ENCODE results near the gene FBXL16. TPM values are rescaled to one million over a fixed set of nuclear protein-coding genes. Genes with fewer than 3 reads are reported as not detected.

The FBXL16 gene
- total and polyA plus RNA-seq, 12 donors, result 0.04 to 0.64 (median 0.10) TPM; not detected in 4

DNA sequence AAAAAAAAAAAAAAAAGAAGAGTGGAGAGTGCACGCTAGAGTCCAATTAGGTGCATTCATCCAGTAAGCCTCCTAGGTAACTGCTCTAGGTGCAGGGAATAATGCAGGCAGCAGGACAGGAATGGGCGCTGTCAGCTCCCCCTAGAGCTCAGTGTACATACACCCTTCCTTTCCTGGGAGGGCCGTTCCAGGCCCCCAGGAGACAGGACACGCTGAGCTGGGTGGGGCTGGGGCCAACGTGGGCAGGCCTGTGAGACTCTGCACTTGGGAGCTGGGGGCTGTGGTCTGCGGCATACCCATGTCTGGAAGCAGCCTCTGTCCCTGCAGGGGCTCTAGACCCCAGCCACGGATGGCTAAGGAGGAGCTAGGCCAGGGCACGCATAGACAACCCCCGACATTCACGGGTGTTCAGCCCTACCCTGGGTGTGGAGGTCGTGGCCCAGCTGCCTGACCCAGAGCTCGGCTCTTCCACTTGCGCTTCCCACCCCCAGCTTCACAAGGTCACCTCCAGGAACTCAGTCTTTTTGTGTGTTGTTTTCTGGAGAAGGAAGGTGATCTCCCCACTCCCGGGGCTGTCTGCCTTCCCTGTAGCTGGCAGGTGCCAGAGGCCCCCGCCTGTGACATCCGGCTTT lies 14.3 kb upstream of the FBXL16 start:
- ATAC-seq (peak in 3 of 8 donors; percentile 10 to 22 (median 16)), DNase-seq (no peak)
- peak overlapping the region; percentile 44 to 97 (median 94) for H3K27ac ChIP-seq
- no peaks in the 10 kb centered on the region for H3K9me3 ChIP-seq
- 6 to 7% methylated on average over 16 of the region's 16 CpGs for WGBS, 2 donors
- TF ChIP-seq, protein P1, sequence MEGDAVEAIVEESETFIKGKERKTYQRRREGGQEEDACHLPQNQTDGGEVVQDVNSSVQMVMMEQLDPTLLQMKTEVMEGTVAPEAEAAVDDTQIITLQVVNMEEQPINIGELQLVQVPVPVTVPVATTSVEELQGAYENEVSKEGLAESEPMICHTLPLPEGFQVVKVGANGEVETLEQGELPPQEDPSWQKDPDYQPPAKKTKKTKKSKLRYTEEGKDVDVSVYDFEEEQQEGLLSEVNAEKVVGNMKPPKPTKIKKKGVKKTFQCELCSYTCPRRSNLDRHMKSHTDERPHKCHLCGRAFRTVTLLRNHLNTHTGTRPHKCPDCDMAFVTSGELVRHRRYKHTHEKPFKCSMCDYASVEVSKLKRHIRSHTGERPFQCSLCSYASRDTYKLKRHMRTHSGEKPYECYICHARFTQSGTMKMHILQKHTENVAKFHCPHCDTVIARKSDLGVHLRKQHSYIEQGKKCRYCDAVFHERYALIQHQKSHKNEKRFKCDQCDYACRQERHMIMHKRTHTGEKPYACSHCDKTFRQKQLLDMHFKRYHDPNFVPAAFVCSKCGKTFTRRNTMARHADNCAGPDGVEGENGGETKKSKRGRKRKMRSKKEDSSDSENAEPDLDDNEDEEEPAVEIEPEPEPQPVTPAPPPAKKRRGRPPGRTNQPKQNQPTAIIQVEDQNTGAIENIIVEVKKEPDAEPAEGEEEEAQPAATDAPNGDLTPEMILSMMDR (IDR thresholded peaks at IDR 0.05), result peak in 1 of 9 donors; percentile 14
- peaks cover 0 to 7% (median 0%) of the 10 kb centered on the region in 9 donors for H3K36me3 ChIP-seq
- peaks cover 18 to 52% (median 38%) of the 10 kb centered on the region in 9 donors for H3K4me1 ChIP-seq
- H3K27me3 ChIP-seq, result peaks cover 0 to 19% (median 0%) of the 10 kb centered on the region in 7 donors
- peak overlapping the region; percentile 64 to 99 (median 84) for H3K4me3 ChIP-seq
- intact Hi-C loops (cut with DNase I), result loop anchor here in 3 of 10 donors (2.0 to 10.0 kb wide), 2 partner anchors 39 to 335 kb away; partner anchors contain the start of gene STUB1 (in 1 of the 3)

DNA sequence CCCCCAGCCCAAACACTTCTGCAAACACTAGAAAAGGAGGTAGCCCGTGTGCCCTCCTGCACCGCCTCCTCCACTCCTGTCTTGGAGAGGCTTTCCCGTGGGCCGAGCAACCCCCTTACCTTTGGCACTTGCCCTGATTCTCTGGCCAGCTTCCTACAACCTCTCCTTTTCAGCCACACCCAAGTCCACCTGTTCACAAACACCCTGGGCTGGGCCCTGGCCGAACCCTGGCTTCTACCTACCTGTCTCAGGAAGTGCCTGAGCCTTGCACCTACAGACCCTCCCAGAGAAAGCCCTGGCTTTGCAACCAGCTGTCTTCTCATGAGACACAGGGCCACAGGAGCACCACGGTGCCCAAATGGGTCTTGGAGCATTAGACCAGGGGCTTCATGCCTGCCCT lies 13.3 kb upstream of the FBXL16 start:
- Histone ChIP-seq H3K27ac (no peak overlapping the region), H3K9me3 (no peaks in the 10 kb centered on the region), H3K27me3 (peaks cover 0 to 28% (median 0%) of the 10 kb centered on the region in 7 donors), H3K4me1 (peaks cover 24 to 58% (median 47%) of the 10 kb centered on the region in 9 donors), H3K4me3 (no peak overlapping the region), H3K36me3 (peaks cover 0 to 7% (median 0%) of the 10 kb centered on the region in 9 donors)
- TF ChIP-seq, protein P1 (IDR thresholded peaks at IDR 0.05), result no peak
- ATAC-seq (no peak), DNase-seq (no peak)
- intact Hi-C loops (cut with DNase I), result loop anchor here in 2 of 10 donors (10.0 kb wide), 1 partner anchor 336 kb away; no protein-coding TSS in a partner anchor
- 87 to 91% methylated on average over 6 of the region's 6 CpGs for WGBS, 2 donors

DNA sequence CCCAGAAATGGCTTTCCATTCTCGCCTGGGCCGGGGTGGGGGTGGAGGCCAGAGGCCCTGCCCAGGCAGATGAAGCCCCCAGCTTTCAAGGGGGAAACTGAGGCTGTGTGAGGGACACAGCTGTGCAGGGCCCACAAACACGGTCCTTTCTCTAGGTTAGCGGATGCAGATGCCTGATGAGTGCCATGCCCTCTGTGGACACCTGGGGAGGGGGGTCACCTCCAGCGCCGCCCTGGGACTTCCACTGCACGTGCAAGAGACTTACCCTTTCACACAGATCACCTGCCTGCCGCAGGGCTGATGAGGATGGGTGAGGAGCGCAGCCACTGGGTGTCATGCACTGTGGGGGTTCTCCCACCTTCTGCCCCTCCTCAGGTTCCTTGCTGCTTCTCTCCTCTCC lies 12.8 kb upstream of the FBXL16 start:
- H3K27ac ChIP-seq, result no peak overlapping the region
- ATAC-seq, result no peak
- no peaks in the 10 kb centered on the region for H3K9me3 ChIP-seq
- H3K4me3 ChIP-seq, result no peak overlapping the region
- peaks cover 24 to 58% (median 47%) of the 10 kb centered on the region in 9 donors for H3K4me1 ChIP-seq
- intact Hi-C loops (cut with DNase I), result loop anchor here in 2 of 10 donors (10.0 kb wide), 1 partner anchor 336 kb away; no protein-coding TSS in a partner anchor
- TF ChIP-seq, protein P1 (IDR thresholded peaks at IDR 0.05), result no peak
- 92 to 95% methylated on average over 9 of the region's 9 CpGs for WGBS, 2 donors
- no peak for DNase-seq
- H3K27me3 ChIP-seq, result peaks cover 0 to 28% (median 0%) of the 10 kb centered on the region in 7 donors
- H3K36me3 ChIP-seq, result peaks cover 0 to 7% (median 0%) of the 10 kb centered on the region in 9 donors

DNA sequence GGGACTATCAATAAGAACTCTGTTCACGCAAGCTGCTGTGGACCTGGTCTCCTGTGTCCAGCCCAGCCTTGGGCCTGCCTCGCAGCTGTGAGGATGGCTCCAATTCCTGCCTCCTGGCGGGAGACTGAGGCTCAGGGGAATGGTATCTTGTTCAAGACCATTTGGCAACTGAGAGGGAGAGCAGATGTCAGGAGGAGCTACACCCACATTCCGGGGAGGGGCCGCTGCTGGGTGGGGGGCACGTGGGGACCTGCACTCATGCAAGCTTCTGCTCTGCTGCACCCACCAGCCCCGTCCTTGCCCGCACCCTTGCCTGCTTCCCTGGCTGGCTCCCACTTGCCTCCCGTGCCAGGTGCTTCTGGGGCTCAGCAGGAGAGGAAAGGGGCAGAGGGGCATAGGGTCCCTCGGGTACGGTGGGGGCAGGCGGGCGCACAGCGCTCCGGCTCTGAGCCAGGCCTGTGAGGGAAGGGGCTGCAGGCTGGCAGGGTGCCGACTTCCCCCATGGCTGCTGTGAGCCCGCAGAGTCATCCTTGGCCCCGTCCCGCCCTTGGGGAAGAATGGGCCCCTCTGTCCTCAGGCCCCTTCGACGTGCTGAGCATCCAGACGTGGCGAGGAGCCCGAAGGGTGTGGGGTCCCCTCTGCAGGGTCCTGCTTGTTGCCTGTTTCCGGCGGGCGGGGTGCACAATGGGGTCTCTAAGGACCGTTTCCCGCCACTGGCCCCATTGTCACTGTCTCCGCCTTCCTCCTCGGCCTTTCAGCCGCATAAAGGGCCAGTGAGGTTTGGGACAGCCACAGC lies 12.0 kb upstream of the FBXL16 start:
- intact Hi-C loops (cut with DNase I), result loop anchor here in 2 of 10 donors (10.0 kb wide), 1 partner anchor 337 kb away; no protein-coding TSS in a partner anchor

More for the DNA sequence above, 12.0 kb upstream of the FBXL16 start:
- Histone ChIP-seq H3K4me1 (peaks cover 24 to 58% (median 47%) of the 10 kb centered on the region in 9 donors), H3K4me3 (no peak overlapping the region), H3K9me3 (no peaks in the 10 kb centered on the region), H3K27me3 (peaks cover 0 to 28% (median 0%) of the 10 kb centered on the region in 7 donors), H3K36me3 (peaks cover 0 to 3% (median 0%) of the 10 kb centered on the region in 9 donors), H3K27ac (no peak overlapping the region)
- WGBS, 2 donors, result 85 to 86% methylated on average over 32 of the region's 32 CpGs
- DNase-seq (no peak), ATAC-seq (no peak)
- TF ChIP-seq, protein P1 (IDR thresholded peaks at IDR 0.05), result no peak
